ENCODE data around the gene NFIB. TPM values are rescaled to one million over a fixed set of nuclear protein-coding genes. Genes with fewer than 3 reads are reported as not detected.

The NFIB gene
- total and polyA plus RNA-seq, 2 experiments from 2014 or later, result 5.7 to 13.9 TPM

- no peaks in the 10 kb centered on the region for H3K36me3 ChIP-seq
- peaks cover 9% of the 10 kb centered on the region for H3K4me1 ChIP-seq (ENCODE audit: low read depth)
- H3K27ac ChIP-seq, result no peak overlapping the region
- H3K27me3 ChIP-seq, result no peaks in the 10 kb centered on the region
- H3K4me3 ChIP-seq, result no peak overlapping the region
- no peaks in the 10 kb centered on the region for H3K9me3 ChIP-seq (ENCODE audit: low read depth)
- no peak for TF ChIP-seq CTCF (IDR thresholded peaks at IDR 0.05; ENCODE audit: low read depth, low read length)
- no peak for DNase-seq (ENCODE audit: low read depth in 1 of 2, low spot score in 1 of 2)
Observed at GRCh38 chr9:14221119-14221518, 92.8 kb downstream of the NFIB start.

- Histone ChIP-seq H3K27ac (no peak overlapping the region), H3K36me3 (no peaks in the 10 kb centered on the region), H3K4me1 (ENCODE audit: low read depth) (peaks cover 9% of the 10 kb centered on the region), H3K27me3 (no peaks in the 10 kb centered on the region), H3K4me3 (no peak overlapping the region), H3K9me3 (ENCODE audit: low read depth) (no peaks in the 10 kb centered on the region)
- DNase-seq (ENCODE audit: low read depth in 1 of 2, low spot score in 1 of 2), result no peak
- no peak for TF ChIP-seq CTCF (IDR thresholded peaks at IDR 0.05; ENCODE audit: low read depth, low read length)
Observed at GRCh38 chr9:14220256-14220655, 93.7 kb downstream of the NFIB start.

GRCh38 chr9:14219850-14220249, 94.1 kb downstream of the NFIB start:
- H3K27me3 ChIP-seq, result no peaks in the 10 kb centered on the region
- peaks cover 9% of the 10 kb centered on the region for H3K4me1 ChIP-seq (ENCODE audit: low read depth)
- H3K9me3 ChIP-seq (ENCODE audit: low read depth), result no peaks in the 10 kb centered on the region
- no peaks in the 10 kb centered on the region for H3K36me3 ChIP-seq
- H3K4me3 ChIP-seq, result no peak overlapping the region
- no peak for TF ChIP-seq CTCF (IDR thresholded peaks at IDR 0.05; ENCODE audit: low read depth, low read length)
- DNase-seq (ENCODE audit: low read depth in 1 of 2, low spot score in 1 of 2), result peak in 1 of 2 donors; percentile 78
- H3K27ac ChIP-seq, result no peak overlapping the region

- Histone ChIP-seq H3K4me3 (no peak overlapping the region), H3K4me1 (ENCODE audit: low read depth) (peaks cover 9% of the 10 kb centered on the region), H3K27ac (no peak overlapping the region), H3K27me3 (no peaks in the 10 kb centered on the region), H3K9me3 (ENCODE audit: low read depth) (no peaks in the 10 kb centered on the region), H3K36me3 (no peaks in the 10 kb centered on the region)
- TF ChIP-seq CTCF (IDR thresholded peaks at IDR 0.05; ENCODE audit: low read depth, low read length), result no peak
- DNase-seq (ENCODE audit: low read depth in 1 of 2, low spot score in 1 of 2), result peak in 1 of 2 donors; percentile 46
Observed at GRCh38 chr9:14218253-14218652, 95.7 kb downstream of the NFIB start.

GRCh38 chr9:14216612-14217194, 97.2 kb downstream of the NFIB start:
- Histone ChIP-seq H3K36me3 (no peaks in the 10 kb centered on the region), H3K27ac (no peak overlapping the region), H3K9me3 (ENCODE audit: low read depth) (no peaks in the 10 kb centered on the region), H3K27me3 (no peaks in the 10 kb centered on the region), H3K4me3 (no peak overlapping the region), H3K4me1 (ENCODE audit: low read depth) (peaks cover 9% of the 10 kb centered on the region)
- no peak for DNase-seq (ENCODE audit: low read depth in 1 of 2, low spot score in 1 of 2)
- no peak for TF ChIP-seq CTCF (IDR thresholded peaks at IDR 0.05; ENCODE audit: low read depth, low read length)

Measured in cardiac muscle cell (in vitro differentiated cells and primary cell).